GM12891 (cell line): ENCODE data around the gene SIVA1.

Experiments used
- POLR2A ChIP-seq: IDR thresholded peaks from 2 replicates; pipeline ENCODE4 v1.6.1; 2011; ENCODE audit warnings: low read depth, low read length, control low read depth
- POLR2AphosphoS5 ChIP-seq: IDR thresholded peaks from 2 replicates; pipeline ENCODE4 v1.6.1; 2011; ENCODE audit warnings: low read depth, low read length, control low read depth
- TAF1 ChIP-seq: IDR thresholded peaks from 2 replicates; pipeline ENCODE4 v1.6.1; 2011; ENCODE audit warnings: low read depth, low read length, control low read depth

DNA sequence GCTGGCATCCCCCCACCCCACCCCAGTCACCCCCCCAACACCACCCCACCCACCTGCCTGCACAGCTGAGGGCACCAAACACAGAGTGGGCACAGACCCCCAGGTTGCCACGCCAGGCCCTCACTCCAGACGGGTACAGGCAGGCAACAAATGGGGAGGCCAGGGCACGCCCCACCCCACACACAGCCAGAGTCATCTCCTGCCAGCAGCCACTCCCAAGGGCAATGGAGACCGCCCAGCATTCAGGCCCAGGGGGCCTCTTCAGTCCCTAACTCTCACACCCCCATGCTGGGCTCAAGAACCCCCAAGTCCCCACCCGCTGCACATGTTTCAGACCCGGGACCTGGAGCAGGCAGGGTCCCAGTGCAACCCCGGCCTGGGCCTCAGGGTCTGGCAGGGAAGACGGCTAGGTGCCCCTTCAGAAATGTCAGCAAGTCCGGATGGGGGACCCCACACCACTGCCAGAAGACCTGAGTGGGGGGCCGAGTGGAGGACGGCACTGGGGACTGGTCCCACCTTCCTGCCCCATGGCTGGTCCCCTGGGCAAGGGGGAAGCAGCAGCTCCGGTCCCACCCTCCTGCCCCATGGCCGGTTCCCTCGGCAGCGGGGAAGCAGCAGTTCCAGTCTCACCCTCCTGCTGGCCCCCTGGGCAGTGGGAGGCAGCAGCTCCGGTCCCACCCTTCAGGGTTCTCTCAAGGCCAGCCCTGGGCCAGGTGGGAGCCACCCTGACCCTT, 30.7 kb downstream of the SIVA1 start:
- TF ChIP-seq POLR2A: no peak
- TF ChIP-seq POLR2AphosphoS5: no peak
- TF ChIP-seq TAF1: no peak
